Measurements from ENCODE around the gene CLIP4.

CLIP4 gene

DNA sequence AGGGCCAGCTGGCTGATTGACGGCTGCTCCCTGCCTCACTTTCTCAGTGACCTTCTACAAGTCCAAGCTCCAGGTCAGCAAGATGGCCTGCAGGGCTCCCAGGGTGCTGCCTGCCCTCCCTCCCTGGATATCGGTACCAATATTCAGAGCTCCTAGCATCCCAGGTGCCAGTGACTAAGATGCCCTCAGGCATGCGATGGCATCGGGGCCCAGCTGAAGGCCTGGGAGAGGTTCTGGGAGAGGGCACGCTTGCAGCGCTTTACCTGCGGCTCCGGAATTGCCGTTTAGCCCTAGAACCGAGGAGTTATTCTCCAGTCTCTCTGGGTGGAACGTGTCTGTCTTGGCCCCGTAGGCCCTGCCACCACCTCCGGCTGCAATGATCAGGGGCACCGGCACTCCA lies 116.8 kb downstream of the CLIP4 start:
- Histone ChIP-seq H3K9me3 (ENCODE audit: low read length) (no peaks in the 10 kb centered on the region), H2AFZ (ENCODE audit: low read length) (no peak overlapping the region), H3K27ac (ENCODE audit: low read depth, low read length, poor library complexity, severe bottlenecking) (no peak overlapping the region), H4K20me1 (ENCODE audit: insufficient read depth, low read length) (no peaks in the 10 kb centered on the region), H3K4me2 (ENCODE audit: low read length) (no peak overlapping the region), H3K27me3 (ENCODE audit: insufficient read depth, low read length) (no peaks in the 10 kb centered on the region), H3K36me3 (ENCODE audit: insufficient read depth, low read length) (no peaks in the 10 kb centered on the region), H3K4me3 (ENCODE audit: low read depth, low read length, poor library complexity, severe bottlenecking) (no peak overlapping the region), H3K79me2 (ENCODE audit: insufficient read depth, low read length) (no peaks in the 10 kb centered on the region), H3K9me2 (ENCODE audit: low read depth, low read length) (no peaks in the 10 kb centered on the region), H3F3A (ENCODE audit: insufficient read depth, low read length) (no peaks in the 10 kb centered on the region), H3K9ac (ENCODE audit: low read length) (no peak overlapping the region), H3K4me1 (ENCODE audit: insufficient read depth, low read length, severe bottlenecking) (no peaks in the 10 kb centered on the region)
- TF ChIP-seq EZH2 (IDR thresholded peaks at IDR 0.05; ENCODE audit: borderline replicate concordance, low read length), result no peak
- TF ChIP-seq, protein P1, sequence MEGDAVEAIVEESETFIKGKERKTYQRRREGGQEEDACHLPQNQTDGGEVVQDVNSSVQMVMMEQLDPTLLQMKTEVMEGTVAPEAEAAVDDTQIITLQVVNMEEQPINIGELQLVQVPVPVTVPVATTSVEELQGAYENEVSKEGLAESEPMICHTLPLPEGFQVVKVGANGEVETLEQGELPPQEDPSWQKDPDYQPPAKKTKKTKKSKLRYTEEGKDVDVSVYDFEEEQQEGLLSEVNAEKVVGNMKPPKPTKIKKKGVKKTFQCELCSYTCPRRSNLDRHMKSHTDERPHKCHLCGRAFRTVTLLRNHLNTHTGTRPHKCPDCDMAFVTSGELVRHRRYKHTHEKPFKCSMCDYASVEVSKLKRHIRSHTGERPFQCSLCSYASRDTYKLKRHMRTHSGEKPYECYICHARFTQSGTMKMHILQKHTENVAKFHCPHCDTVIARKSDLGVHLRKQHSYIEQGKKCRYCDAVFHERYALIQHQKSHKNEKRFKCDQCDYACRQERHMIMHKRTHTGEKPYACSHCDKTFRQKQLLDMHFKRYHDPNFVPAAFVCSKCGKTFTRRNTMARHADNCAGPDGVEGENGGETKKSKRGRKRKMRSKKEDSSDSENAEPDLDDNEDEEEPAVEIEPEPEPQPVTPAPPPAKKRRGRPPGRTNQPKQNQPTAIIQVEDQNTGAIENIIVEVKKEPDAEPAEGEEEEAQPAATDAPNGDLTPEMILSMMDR (IDR thresholded peaks at IDR 0.05; ENCODE audit: low read length), result no peak

- Histone ChIP-seq H3K27me3 (ENCODE audit: insufficient read depth, low read length) (no peaks in the 10 kb centered on the region), H3K36me3 (ENCODE audit: insufficient read depth, low read length) (no peaks in the 10 kb centered on the region), H4K20me1 (ENCODE audit: insufficient read depth, low read length) (no peaks in the 10 kb centered on the region), H3K9me2 (ENCODE audit: low read depth, low read length) (no peaks in the 10 kb centered on the region), H2AFZ (ENCODE audit: low read length) (no peak overlapping the region), H3K79me2 (ENCODE audit: insufficient read depth, low read length) (no peaks in the 10 kb centered on the region), H3F3A (ENCODE audit: insufficient read depth, low read length) (no peaks in the 10 kb centered on the region), H3K4me2 (ENCODE audit: low read length) (no peak overlapping the region), H3K27ac (ENCODE audit: low read depth, low read length, poor library complexity, severe bottlenecking) (no peak overlapping the region), H3K9ac (ENCODE audit: low read length) (no peak overlapping the region), H3K4me1 (ENCODE audit: insufficient read depth, low read length, severe bottlenecking) (no peaks in the 10 kb centered on the region), H3K4me3 (ENCODE audit: low read depth, low read length, poor library complexity, severe bottlenecking) (no peak overlapping the region), H3K9me3 (ENCODE audit: low read length) (no peaks in the 10 kb centered on the region)
- TF ChIP-seq, protein P1 (IDR thresholded peaks at IDR 0.05; ENCODE audit: low read length), result no peak
- TF ChIP-seq EZH2 (IDR thresholded peaks at IDR 0.05; ENCODE audit: borderline replicate concordance, low read length), result no peak
Observed at GRCh38 chr2:29233428-29233827, 118.2 kb downstream of the CLIP4 start.

DNA sequence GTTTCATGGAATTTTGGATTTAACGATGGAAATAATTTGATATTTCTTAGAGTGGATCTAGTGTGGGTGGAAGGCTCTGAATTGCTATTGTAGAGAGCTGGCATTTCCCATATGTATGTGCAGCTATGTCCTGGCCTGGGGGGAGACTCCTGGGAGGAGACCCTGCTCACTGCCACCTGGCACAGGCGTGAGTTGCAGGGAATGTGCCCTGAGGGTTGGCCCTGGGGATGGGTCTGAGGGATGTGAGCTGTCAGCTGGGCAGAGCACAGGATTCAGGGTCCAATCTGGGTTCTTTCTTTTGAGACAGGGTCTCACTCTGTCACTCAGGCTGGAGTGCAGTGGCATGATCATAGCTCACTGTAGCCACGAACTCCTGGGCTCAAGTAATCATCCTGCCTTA lies 120.2 kb downstream of the CLIP4 start:
- no peaks in the 10 kb centered on the region for H3F3A ChIP-seq (ENCODE audit: insufficient read depth, low read length)
- TF ChIP-seq, protein P1 (IDR thresholded peaks at IDR 0.05; ENCODE audit: low read length), result no peak
- no peak for TF ChIP-seq EZH2 (IDR thresholded peaks at IDR 0.05; ENCODE audit: borderline replicate concordance, low read length)
- no peak overlapping the region for H3K4me2 ChIP-seq (ENCODE audit: low read length)
- no peaks in the 10 kb centered on the region for H3K27me3 ChIP-seq (ENCODE audit: insufficient read depth, low read length)
- H3K9me2 ChIP-seq (ENCODE audit: low read depth, low read length), result no peaks in the 10 kb centered on the region
- no peaks in the 10 kb centered on the region for H4K20me1 ChIP-seq (ENCODE audit: insufficient read depth, low read length)
- H3K79me2 ChIP-seq (ENCODE audit: insufficient read depth, low read length), result no peaks in the 10 kb centered on the region
- no peak overlapping the region for H2AFZ ChIP-seq (ENCODE audit: low read length)
- no peaks in the 10 kb centered on the region for H3K9me3 ChIP-seq (ENCODE audit: low read length)
- H3K4me3 ChIP-seq (ENCODE audit: low read depth, low read length, poor library complexity, severe bottlenecking), result no peak overlapping the region
- no peaks in the 10 kb centered on the region for H3K36me3 ChIP-seq (ENCODE audit: insufficient read depth, low read length)
- H3K27ac ChIP-seq (ENCODE audit: low read depth, low read length, poor library complexity, severe bottlenecking), result no peak overlapping the region
- no peak overlapping the region for H3K9ac ChIP-seq (ENCODE audit: low read length)
- H3K4me1 ChIP-seq (ENCODE audit: insufficient read depth, low read length, severe bottlenecking), result no peaks in the 10 kb centered on the region
